ENCODE data around the gene AMELX.

The AMELX gene

DNA sequence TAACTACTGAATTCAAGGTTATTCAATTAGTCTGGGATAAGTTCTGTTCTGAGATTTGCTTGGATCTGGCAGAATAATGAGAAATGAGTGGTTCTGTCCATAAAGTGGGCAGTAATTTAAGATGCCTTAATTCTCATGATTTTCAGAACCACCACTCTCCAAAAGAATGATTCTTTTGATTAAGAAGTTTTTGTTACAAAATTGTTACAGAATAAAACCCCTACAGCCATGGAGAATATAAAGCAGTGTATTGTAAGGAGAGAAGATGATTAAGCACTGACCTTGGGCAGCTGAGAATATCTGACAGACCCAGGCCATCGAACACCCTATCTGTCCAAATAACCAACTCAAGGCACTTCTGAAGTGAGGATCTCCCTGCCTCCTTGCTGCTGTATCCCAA lies 12.4 kb downstream of the AMELX start:
- DNase-seq (ENCODE audit: low read depth in 2 of 2, low spot score in 1 of 2), result no peak

- DNase-seq (ENCODE audit: low read depth in 2 of 2, low spot score in 1 of 2), result no peak
These were observed 16.0 kb downstream of the AMELX start for GRCh38 chrX:11309220-11309619.

- no peak for DNase-seq (ENCODE audit: low read depth in 2 of 2, low spot score in 1 of 2)
These were observed 18.5 kb downstream of the AMELX start for GRCh38 chrX:11311706-11312105.

GRCh38 chrX:11319806-11320520 lies 26.8 kb downstream of the AMELX start:
- no peak for DNase-seq (ENCODE audit: low read depth in 2 of 2, low spot score in 1 of 2)

- DNase-seq (ENCODE audit: low read depth in 2 of 2, low spot score in 1 of 2), result no peak
These were observed 28.8 kb downstream of the AMELX start for GRCh38 chrX:11321986-11322385.

DNA sequence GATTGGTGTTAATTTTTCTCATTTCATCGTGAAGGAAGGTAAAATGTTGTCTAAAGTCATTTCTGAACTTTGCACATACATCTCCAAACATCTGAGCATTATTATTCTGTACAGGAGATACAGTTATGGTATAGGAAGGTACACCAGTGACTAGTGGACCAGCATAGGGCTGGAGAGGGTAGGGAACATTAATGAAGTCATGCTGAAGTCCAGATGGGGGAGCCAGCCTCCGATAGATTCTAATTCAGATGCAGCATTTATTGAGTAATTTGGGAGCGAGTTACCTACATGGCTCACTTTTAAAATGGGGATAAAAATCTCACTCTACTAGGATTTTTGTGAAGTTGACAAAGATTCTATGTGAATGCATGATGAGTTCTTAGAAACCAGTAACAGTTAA lies 34.9 kb downstream of the AMELX start:
- no peak for DNase-seq (ENCODE audit: low read depth in 2 of 2, low spot score in 1 of 2)

DNA sequence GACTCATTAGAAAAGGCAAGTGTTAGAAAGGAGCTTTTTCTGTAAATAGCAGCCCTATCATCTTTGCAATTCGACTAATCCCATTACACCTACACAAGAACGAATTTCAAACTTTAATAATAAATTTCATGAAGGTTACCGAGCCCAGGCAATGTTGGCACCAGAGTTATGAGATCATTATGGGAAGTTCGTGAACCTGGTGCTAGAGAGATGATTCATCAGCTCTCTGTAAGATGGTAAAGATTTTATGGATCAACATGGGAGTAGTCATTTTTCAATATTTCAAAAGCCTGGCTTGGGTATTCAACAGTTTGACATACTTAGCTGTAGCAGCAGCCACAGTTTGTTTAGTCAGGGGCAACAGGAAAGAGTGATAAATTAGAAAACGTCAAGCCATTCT lies 35.8 kb downstream of the AMELX start:
- no peak for DNase-seq (ENCODE audit: low read depth in 2 of 2, low spot score in 1 of 2)

DNA sequence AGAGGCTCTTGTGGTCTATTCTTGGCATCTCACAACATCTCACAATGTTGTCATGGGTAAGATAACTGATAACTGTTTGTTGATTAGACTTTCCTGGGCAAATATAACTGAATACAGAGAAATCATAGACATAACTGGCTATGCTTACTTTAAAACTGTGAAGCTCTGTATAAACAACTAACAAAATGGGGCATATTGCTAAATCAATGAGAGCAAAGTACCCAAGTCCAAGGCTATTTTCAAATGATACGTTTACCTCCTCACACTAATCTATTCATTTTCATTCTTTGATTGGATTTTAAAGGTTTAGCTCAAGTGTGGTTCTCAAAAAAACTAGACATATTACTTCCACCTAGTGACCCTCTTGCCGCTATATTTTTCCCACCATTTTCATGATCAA lies 38.6 kb downstream of the AMELX start:
- no peak for DNase-seq (ENCODE audit: low read depth in 2 of 2, low spot score in 1 of 2)

GRCh38 chrX:11334165-11334564 lies 41.0 kb downstream of the AMELX start:
- no peak for DNase-seq (ENCODE audit: low read depth in 2 of 2, low spot score in 1 of 2)

DNA sequence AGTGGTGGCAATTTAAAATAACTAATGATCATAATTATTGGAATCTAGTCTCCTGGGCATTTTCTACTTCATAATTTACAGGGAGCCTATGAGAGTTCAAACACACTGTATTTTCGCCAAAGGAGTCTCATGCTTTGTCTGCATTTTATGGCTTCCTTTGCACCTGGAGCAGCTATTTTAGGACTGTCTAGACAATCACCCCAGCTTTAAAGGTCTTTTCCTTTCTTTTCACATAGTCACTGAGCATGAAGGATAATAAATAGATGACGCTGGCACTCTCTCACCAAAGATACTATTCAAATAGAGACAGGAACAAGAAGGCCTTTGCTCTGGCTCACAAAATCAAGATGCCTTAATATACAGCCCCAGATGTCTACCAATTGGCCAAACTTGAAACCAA lies 43.0 kb downstream of the AMELX start:
- no peak for DNase-seq (ENCODE audit: low read depth in 2 of 2, low spot score in 1 of 2)

DNA sequence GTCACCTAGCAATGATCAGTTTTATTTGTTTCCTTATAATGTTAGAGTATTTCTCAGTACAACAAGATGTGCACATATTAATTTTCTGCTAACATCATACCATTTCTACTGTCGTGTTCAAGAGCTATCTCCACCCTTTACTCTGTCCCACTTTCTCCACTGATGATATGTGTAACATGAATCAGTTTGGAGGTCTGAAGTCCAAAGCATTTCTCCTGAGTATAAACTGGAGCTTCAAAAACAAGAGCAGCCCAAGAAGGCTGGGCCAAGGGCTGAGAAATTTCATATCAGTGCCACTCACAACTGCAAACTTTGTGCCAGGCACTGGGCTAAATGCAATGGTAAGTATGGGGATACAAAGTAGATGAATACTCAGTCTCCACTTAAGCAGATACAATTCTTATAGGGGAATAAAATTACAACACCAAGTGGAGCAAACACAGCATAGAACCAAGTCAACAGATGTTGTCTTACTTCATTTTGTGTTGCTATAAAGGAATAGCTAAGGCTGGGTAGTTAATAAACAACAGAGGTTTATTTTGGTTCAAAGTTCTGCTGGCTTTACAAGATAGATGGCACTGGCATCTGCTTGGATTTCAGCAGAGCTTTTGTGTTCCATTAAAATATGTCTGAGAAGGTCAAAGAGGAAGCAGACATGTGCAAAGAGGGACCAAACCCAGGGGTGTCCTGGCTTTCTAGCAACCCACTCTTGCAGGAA lies 44.2 kb downstream of the AMELX start:
- no peak for DNase-seq (ENCODE audit: low read depth in 2 of 2, low spot score in 1 of 2)

GRCh38 chrX:11341274-11342201 lies 48.3 kb downstream of the AMELX start:
- no peak for DNase-seq (ENCODE audit: low read depth in 2 of 2, low spot score in 1 of 2)

- DNase-seq (ENCODE audit: low read depth in 2 of 2, low spot score in 1 of 2), result no peak
These were observed 49.5 kb downstream of the AMELX start for GRCh38 chrX:11342673-11343072.

- DNase-seq (ENCODE audit: low read depth in 2 of 2, low spot score in 1 of 2), result no peak
These were observed 53.0 kb downstream of the AMELX start for GRCh38 chrX:11346121-11346682.

DNA sequence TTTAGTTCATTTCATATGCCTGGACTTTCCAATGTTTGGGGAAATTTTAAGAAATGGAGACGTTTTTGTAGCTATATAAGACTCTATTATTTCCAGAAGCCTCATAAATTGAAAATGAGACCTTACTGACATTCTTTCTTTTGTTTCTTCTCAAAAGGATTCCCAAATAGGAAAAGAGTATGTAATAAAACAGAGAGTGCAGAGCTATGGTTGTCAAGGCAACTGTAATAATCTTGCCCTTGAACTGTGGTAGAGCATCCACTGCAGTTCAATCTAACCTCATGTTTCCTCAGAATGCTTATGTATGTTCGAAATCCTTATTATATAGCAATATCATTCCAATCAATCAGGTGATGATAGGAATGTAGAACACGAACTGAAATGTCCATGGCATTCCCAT lies 54.1 kb downstream of the AMELX start:
- DNase-seq (ENCODE audit: low read depth in 2 of 2, low spot score in 1 of 2), result no peak

GRCh38 chrX:11349020-11349419 lies 55.8 kb downstream of the AMELX start:
- DNase-seq (ENCODE audit: low read depth in 2 of 2, low spot score in 1 of 2), result no peak

DNA sequence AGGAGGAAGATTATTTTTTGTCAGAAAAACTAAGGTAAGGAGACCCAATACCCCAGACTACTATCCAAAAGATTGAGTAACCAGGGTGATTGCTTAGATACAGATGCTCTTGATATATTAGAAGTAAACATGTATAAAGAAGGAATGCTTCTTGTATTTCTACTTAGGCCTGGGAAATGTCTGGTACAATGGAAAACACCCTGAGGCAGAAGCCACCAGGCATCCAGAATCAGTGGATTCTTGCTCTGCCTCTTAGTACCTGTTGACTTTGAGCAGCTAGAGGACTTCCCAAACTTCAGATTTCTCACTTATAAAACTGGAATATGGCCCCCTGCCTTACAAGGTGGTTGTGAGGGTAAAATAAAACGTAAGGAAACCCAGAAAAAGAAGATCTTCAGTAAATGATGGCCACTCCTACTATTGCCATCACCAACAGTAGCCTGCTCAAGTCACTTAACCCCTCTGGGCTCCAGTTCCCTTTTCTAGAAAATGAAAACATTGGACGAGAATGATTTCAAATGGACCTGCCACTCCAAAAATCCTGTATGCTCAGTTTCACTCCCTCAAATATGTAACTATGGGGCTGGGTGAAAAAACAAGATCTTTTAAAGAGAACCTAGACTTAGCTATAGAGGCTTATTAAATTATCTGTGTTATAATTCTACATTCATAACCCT lies 56.6 kb downstream of the AMELX start:
- no peak for DNase-seq (ENCODE audit: low read depth in 2 of 2, low spot score in 1 of 2)

Measured in stimulated activated CD8-positive, alpha-beta memory T cell treated with anti-CD3 and anti-CD28 coated beads, Interleukin-4, amount 100 ng/mL, for 1 hour (primary cell).